Measurements from ENCODE around the gene UBE2L6.

UBE2L6 gene

GRCh38 chr11:57568330-57568766 lies 876 bp upstream of the UBE2L6 start:
- H3K4me1 ChIP-seq (ENCODE audit: insufficient read depth, poor library complexity, severe bottlenecking) = peaks cover 10% of the 10 kb centered on the region
- no peak for DNase-seq (ENCODE audit: low spot score)

DNA sequence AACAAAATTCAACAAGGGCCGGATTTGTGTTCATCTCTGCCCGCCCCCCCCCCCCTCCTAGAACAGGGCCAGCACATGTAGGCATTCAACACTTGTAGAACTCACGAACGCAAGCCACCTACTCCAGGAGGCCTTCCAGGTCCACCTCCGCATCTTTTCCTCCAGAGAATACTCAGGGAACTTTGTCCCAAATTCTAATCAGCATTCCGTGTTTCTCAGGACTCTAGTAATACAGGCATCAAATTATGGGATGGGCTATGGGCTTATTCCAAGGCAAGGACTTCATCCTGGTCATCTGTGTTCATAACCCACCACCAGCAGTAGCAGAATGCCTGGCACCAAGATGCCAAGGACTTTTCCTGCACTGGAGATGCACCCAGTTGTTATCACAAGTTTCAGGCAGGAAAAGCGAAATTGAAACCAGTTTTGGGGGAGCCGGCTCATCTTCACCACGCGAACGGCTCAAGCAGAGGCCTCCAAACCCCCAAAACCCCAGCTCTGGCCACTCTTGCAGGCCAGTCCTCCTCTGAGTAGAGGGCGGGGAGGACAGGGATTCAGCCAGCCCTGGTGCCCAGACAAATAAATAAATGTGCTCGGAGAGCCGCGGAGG lies 462 bp downstream of the UBE2L6 start:
- DNase-seq (ENCODE audit: low spot score) = no peak
- Histone ChIP-seq H3K4me3 (ENCODE audit: severe bottlenecking) (peak overlapping the region; percentile 50), H3K27me3 (ENCODE audit: insufficient read depth, poor library complexity, severe bottlenecking) (no peaks in the 10 kb centered on the region), H3K9me3 (ENCODE audit: severe bottlenecking) (no peaks in the 10 kb centered on the region), H3K36me3 (ENCODE audit: low read depth) (no peaks in the 10 kb centered on the region), H3K27ac (ENCODE audit: poor library complexity, severe bottlenecking) (peak overlapping the region; percentile 31), H3K4me1 (ENCODE audit: insufficient read depth, poor library complexity, severe bottlenecking) (peaks cover 10% of the 10 kb centered on the region)
- no peak; the same call in 2 of the 3 replicates for ATAC-seq (ENCODE audit: low read depth)
- TF ChIP-seq, protein P1, sequence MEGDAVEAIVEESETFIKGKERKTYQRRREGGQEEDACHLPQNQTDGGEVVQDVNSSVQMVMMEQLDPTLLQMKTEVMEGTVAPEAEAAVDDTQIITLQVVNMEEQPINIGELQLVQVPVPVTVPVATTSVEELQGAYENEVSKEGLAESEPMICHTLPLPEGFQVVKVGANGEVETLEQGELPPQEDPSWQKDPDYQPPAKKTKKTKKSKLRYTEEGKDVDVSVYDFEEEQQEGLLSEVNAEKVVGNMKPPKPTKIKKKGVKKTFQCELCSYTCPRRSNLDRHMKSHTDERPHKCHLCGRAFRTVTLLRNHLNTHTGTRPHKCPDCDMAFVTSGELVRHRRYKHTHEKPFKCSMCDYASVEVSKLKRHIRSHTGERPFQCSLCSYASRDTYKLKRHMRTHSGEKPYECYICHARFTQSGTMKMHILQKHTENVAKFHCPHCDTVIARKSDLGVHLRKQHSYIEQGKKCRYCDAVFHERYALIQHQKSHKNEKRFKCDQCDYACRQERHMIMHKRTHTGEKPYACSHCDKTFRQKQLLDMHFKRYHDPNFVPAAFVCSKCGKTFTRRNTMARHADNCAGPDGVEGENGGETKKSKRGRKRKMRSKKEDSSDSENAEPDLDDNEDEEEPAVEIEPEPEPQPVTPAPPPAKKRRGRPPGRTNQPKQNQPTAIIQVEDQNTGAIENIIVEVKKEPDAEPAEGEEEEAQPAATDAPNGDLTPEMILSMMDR (IDR thresholded peaks at IDR 0.05; ENCODE audit: poor library complexity, severe bottlenecking) = no peak

More at GRCh38 chr11:57568330-57568766, 876 bp upstream of the UBE2L6 start:
- no peak; the same call in 2 of the 3 replicates for ATAC-seq (ENCODE audit: low read depth)
- Histone ChIP-seq H3K9me3 (ENCODE audit: severe bottlenecking) (no peaks in the 10 kb centered on the region), H3K27ac (ENCODE audit: poor library complexity, severe bottlenecking) (peak overlapping the region; percentile 31), H3K36me3 (ENCODE audit: low read depth) (no peaks in the 10 kb centered on the region), H3K27me3 (ENCODE audit: insufficient read depth, poor library complexity, severe bottlenecking) (no peaks in the 10 kb centered on the region), H3K4me3 (ENCODE audit: severe bottlenecking) (peak overlapping the region; percentile 50)
- TF ChIP-seq, protein P1 (IDR thresholded peaks at IDR 0.05; ENCODE audit: poor library complexity, severe bottlenecking) = peak; percentile 95

GRCh38 chr11:57566005-57566904 lies 1.2 kb downstream of the UBE2L6 start:
- Histone ChIP-seq H3K27ac (ENCODE audit: poor library complexity, severe bottlenecking) (peak overlapping the region; percentile 31), H3K4me1 (ENCODE audit: insufficient read depth, poor library complexity, severe bottlenecking) (peaks cover 10% of the 10 kb centered on the region), H3K9me3 (ENCODE audit: severe bottlenecking) (no peaks in the 10 kb centered on the region), H3K4me3 (ENCODE audit: severe bottlenecking) (peak overlapping the region; percentile 17), H3K36me3 (ENCODE audit: low read depth) (no peaks in the 10 kb centered on the region), H3K27me3 (ENCODE audit: insufficient read depth, poor library complexity, severe bottlenecking) (no peaks in the 10 kb centered on the region)
- TF ChIP-seq, protein P1 (IDR thresholded peaks at IDR 0.05; ENCODE audit: poor library complexity, severe bottlenecking) = no peak
- ATAC-seq (ENCODE audit: low read depth) (no peak), DNase-seq (ENCODE audit: low spot score) (no peak)

GRCh38 chr11:57562596-57562995 lies 4.9 kb downstream of the UBE2L6 start:
- H3K4me3 ChIP-seq (ENCODE audit: severe bottlenecking) = no peak overlapping the region
- no peaks in the 10 kb centered on the region for H3K4me1 ChIP-seq (ENCODE audit: insufficient read depth, poor library complexity, severe bottlenecking)
- no peak for DNase-seq (ENCODE audit: low spot score)
- TF ChIP-seq, protein P1 (IDR thresholded peaks at IDR 0.05; ENCODE audit: poor library complexity, severe bottlenecking) = no peak
- H3K9me3 ChIP-seq (ENCODE audit: severe bottlenecking) = no peaks in the 10 kb centered on the region
- peaks cover 21% of the 10 kb centered on the region for H3K36me3 ChIP-seq (ENCODE audit: low read depth)
- no peak overlapping the region for H3K27ac ChIP-seq (ENCODE audit: poor library complexity, severe bottlenecking)
- H3K27me3 ChIP-seq (ENCODE audit: insufficient read depth, poor library complexity, severe bottlenecking) = no peaks in the 10 kb centered on the region
- no peak for ATAC-seq (ENCODE audit: low read depth)

All from RWPE2 (cell line).